LNCaP clone FGC (cell line): ENCODE results near the gene LRP8.

Experiments used
- DNase-seq: peaks from one replicate; pipeline ENCODE4 v3.0.0-alpha.2; 2011; ENCODE audit warnings: low read depth
- H3K4me3 ChIP-seq: 2 replicates; pipeline ENCODE4 v1.5.1; 2011; ENCODE audit warnings: mild to moderate bottlenecking, low read depth, low read length, control low read depth
- TF ChIP-seq, protein P1 (sequence below): IDR thresholded peaks from 2 replicates; pipeline ENCODE4 v1.5.1; 2012; ENCODE audit warnings: mild to moderate bottlenecking; ENCODE audit not compliant: control insufficient read depth, insufficient read depth; ENCODE audit errors: extremely low read depth

LRP8 gene

DNA sequence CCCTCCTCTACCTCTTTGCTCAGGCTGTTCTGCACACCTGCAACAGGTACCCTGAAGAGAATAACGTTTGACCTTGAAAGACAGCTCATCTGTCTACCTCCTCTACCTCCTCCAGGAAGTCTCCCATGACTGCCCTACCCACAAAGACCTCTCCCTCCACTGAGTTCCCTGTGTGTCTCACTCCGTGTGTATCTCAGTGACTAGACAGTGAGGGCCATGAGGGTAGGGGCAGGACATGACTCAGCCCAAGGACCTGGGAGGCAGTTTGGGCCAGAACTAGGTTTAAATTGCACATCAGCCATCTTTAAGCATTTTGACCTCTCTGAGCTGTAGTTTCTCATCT, 32.0 kb upstream of the LRP8 start:
- no peak overlapping the region for H3K4me3 ChIP-seq
- TF ChIP-seq, protein P1, sequence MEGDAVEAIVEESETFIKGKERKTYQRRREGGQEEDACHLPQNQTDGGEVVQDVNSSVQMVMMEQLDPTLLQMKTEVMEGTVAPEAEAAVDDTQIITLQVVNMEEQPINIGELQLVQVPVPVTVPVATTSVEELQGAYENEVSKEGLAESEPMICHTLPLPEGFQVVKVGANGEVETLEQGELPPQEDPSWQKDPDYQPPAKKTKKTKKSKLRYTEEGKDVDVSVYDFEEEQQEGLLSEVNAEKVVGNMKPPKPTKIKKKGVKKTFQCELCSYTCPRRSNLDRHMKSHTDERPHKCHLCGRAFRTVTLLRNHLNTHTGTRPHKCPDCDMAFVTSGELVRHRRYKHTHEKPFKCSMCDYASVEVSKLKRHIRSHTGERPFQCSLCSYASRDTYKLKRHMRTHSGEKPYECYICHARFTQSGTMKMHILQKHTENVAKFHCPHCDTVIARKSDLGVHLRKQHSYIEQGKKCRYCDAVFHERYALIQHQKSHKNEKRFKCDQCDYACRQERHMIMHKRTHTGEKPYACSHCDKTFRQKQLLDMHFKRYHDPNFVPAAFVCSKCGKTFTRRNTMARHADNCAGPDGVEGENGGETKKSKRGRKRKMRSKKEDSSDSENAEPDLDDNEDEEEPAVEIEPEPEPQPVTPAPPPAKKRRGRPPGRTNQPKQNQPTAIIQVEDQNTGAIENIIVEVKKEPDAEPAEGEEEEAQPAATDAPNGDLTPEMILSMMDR: no peak
- no peak for DNase-seq

DNA sequence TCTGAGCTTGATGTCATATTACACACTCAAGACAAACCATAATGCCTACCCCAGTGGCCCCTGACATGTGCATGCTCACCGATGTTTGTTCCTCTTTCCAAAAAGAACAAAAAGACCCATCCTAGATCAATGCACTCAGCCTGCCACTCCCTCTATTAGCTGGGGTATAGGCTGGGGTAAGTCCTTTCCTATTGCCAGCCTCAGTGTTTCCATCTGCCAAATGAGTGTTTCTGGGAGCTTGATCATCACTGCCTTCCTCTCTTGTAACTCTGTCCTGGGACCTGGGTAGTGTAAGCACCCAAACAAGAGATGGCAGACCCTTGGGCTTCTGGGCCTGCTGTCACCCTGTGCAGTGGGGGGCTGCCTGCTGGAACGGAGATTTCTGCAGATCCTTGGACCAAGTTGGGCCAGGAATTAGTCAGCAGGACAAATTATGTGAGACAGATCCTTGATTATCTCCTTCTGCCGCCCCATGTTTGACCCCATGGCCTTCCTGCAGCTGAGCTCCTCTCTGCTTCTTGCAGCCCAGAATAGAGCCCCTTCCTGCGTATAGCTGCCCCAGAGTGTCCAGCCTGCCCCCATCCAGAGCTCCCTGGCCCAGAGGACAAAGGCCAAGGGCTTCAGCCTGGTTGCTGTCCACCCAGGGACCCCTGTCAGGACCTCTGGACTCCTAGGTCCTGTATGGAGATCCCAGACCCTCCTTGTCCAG, 31.5 kb upstream of the LRP8 start:
- H3K4me3 ChIP-seq: no peak overlapping the region
- TF ChIP-seq, protein P1: no peak
- DNase-seq: no peak

DNA sequence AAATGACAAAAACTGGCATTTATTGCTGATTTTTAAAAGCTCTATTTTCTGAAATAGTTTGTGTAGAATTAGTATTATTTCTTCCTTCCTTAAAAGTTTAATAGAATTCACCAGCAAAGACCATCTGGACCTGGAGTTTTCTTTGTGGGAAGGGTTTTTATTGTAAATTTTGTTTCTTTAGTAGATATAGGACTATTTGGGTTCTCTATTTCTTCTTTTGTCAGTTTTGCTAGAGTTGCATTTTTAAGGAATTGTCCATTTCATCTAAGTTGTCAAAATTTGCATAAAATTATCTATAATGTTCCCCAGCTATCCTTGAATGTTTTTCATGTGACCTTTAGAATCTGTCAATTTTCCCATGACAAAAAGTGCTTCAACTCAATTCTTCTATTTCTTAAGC, 28.8 kb upstream of the LRP8 start:
- TF ChIP-seq, protein P1: no peak
- DNase-seq: no peak
- no peak overlapping the region for H3K4me3 ChIP-seq

DNA sequence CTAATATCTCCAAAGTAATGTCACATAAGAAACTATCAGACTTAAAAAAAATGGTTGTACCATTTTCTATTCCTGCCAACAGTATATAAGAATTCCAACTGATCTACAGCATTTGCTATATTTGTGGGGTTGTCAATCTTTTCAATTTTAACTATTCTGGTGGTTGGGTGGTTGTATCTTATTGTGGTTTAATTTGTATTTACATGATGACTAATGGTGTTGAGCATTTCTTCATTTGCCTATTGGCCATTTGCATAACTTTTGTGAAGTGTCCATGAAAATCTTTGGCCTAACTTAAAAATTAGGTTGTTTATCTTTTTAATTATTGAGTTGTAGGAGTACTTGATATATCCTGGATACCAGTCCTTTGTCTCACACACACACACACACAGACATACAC, 26.2 kb upstream of the LRP8 start:
- no peak for DNase-seq
- H3K4me3 ChIP-seq: no peak overlapping the region
- TF ChIP-seq, protein P1: no peak

DNA sequence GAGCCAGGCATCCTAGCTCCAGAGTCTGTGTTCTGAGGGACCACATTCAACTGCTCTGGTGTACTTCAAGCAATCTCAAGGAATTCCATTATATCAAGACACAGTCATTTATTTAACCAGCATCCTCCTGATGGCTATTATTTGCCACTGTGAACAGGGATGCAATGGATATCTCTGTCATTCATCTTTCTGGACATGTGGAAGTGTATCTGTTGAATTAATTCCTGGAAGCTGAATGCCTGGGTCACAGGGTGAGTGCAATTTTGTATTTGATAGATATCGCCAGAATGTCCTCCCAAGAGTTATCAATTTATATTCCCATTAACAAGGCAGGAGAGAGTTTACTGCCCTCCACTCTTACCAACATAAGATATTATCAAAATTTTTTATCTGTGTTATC, 24.7 kb upstream of the LRP8 start:
- H3K4me3 ChIP-seq: no peak overlapping the region
- DNase-seq: no peak

DNA sequence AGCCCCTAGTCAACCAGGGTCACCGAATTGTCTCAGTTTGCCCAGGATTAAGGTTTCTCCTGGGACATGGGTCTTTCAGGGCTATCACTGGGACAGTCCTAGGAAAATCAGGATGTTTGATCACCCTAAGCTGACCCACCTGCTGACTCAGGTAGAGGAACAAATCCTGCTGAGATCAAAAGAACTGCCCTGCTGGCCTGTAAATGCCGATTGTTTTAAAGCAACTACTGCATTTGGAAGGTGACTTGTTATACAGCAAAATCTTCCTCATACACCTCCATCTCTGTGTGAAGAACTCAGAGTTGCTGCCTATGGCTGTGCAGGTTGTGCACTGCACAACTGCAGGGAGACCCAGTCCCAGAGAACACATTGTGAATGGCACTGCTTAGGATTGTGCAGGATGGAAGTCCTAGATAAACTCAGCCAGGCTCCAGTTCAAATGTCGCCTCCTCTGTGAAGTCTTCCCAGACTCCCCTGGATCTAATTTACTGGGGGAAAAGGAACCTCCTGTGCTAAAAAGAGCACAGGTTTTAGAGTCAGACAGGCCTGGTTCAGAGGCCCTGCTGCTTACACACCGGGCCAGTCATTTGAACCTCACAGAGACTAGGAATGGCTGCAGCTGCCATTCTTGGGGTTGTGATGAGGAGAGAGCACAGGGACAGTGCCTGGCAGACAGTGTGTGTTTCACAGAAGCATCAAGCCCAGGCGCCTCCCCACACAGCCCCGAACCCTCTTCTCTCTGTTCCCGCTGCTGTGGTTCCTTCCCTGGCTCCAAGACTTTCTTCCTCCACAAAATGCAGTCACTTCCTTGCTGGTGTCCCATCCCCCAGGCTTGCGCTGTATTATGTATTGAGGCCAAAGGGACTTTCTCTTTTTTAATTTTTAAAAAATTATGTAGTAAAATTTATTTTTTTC, 23.2 kb upstream of the LRP8 start:
- no peak for DNase-seq
- H3K4me3 ChIP-seq: no peak overlapping the region
- TF ChIP-seq, protein P1: no peak

More for the DNA sequence above, 24.7 kb upstream of the LRP8 start:
- TF ChIP-seq, protein P1: no peak
